Stimulated activated CD4-positive, alpha-beta T cell treated with anti-CD3 and anti-CD28 coated beads, TNF-alpha, amount 100 ng/mL, for 48 hours (primary cell): Measurements from ENCODE around the gene PODXL.

Experiments used
- DNase-seq, 3 donors: peaks; one replicate each; pipeline ENCODE4 v3.0.0-alpha.2; 2020; ENCODE audit warnings: low read depth in 3 of 3

Gene PODXL

GRCh38 chr7:131556053-131556908 lies at the start of gene PODXL:
TSS of gene PODXL (minus strand) at chr7:131556628. CDS start at chr7:131556359, 269 bp downstream.
- peak in 2 of 3 donors; percentile 12 to 36 for DNase-seq

GRCh38 chr7:131605280-131605878 lies 49.0 kb upstream of the PODXL start:
- no peak for DNase-seq

GRCh38 chr7:131604841-131605279 lies 48.4 kb upstream of the PODXL start:
- DNase-seq: no peak

GRCh38 chr7:131603932-131604331 lies 47.5 kb upstream of the PODXL start:
- DNase-seq: no peak

- no peak for DNase-seq
Observed at GRCh38 chr7:131602994-131603372, 46.6 kb upstream of the PODXL start.

- no peak for DNase-seq
Observed at GRCh38 chr7:131602304-131602993, 46.0 kb upstream of the PODXL start.

- no peak for DNase-seq
Observed at GRCh38 chr7:131600085-131600881, 43.9 kb upstream of the PODXL start.

- no peak for DNase-seq
Observed at GRCh38 chr7:131596785-131597184, 40.4 kb upstream of the PODXL start.

- DNase-seq: no peak
Observed at GRCh38 chr7:131595699-131596098, 39.3 kb upstream of the PODXL start.

GRCh38 chr7:131591687-131592319 lies 35.4 kb upstream of the PODXL start:
- no peak for DNase-seq

GRCh38 chr7:131587315-131587923 lies 31.0 kb upstream of the PODXL start:
- no peak for DNase-seq

GRCh38 chr7:131586759-131587158 lies 30.3 kb upstream of the PODXL start:
- no peak for DNase-seq

- DNase-seq: no peak
Observed at GRCh38 chr7:131586259-131586658, 29.8 kb upstream of the PODXL start.

GRCh38 chr7:131583430-131583829 lies 27.0 kb upstream of the PODXL start:
- no peak for DNase-seq

GRCh38 chr7:131581241-131582051 lies 25.0 kb upstream of the PODXL start:
- DNase-seq: no peak

GRCh38 chr7:131578602-131579001 lies 22.2 kb upstream of the PODXL start:
- DNase-seq: no peak

GRCh38 chr7:131574741-131575140 lies 18.3 kb upstream of the PODXL start:
- no peak for DNase-seq

GRCh38 chr7:131570401-131570800 lies 14.0 kb upstream of the PODXL start:
- DNase-seq: no peak

GRCh38 chr7:131568970-131569369 lies 12.5 kb upstream of the PODXL start:
- DNase-seq: no peak

- no peak for DNase-seq
Observed at GRCh38 chr7:131568510-131568909, 12.1 kb upstream of the PODXL start.
